Measurements from ENCODE around the gene SLC2A1.

Gene SLC2A1

DNA sequence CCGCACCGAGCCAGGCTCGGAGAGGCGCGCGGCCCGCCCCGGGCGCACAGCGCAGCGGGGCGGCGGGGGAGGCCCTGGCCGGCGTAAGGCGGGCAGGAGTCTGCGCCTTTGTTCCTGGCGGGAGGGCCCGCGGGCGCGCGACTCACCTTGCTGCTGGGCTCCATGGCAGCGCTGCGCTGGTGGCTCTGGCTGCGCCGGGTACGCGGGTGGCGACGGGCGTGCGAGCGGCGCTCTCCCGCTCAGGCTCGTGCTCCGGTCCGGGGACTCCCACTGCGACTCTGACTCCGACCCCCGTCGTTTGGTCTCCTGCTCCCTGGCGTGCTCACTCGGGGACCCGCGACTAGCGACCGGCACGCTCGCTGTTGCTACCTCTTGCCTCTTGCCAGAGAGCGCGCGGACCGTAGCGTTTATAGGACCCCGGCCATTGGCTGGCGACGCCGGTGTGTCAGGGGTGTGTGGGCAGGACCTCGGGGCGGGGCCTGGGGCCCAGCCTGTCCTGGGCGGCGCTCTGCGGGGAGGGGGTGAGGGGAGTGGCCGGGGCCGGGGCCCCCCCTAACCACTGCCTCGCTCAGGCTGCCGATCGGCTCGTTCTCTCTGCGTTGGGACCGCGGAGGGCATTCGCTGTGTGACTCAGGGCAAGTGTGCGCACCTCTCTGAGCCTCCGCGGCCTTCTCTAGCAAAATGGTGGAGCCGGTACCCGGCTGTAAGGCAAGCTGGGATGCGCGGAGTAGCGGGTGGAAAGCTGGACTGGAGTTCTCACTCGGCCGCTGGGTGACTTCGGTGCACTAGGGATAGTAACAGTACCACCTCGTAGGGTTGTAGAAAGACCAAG, at the start of gene SLC2A1:
SLC2A1 (minus strand) TSS at position 381 of the 832 bp plus-strand sequence; CDS start at position 164, 217 bp downstream.
- peak; percentile 95 for DNase-seq

DNA sequence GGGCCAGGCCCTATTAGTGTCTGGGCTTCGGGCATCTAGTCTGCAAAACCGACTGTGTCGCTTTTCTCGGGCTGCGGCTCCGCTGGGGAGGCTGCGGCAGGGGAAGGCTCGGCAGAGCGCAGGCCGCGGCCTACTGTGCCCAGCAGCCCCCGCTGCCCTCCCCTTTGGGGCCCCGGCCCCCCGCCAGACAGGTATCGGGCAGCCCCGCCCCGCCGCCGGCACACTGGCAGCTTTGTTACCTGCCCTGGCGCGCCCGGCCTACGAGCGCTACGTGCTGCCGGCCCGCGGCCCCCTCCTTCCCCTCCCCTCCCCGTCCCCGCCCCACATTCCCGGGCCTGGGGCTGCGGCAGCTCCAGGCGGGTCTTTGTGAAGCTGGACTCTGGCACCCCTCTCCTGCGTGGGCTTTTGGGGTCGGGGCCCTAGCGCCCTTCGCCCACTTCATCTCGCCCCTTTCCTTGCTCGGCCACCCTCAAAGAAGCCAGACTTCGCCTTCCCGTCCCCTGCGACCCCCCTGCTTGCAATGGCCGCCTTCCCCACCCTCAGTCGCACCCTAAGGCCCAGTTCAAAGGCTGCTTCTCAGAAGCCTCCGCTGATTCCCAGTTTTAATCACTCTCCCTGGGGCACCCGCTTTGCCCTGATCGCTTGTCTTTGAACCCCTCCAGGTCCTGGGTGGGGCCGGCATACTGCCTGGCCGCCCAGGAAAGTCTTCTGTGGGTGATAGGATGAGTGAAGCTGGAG, 48.9 kb upstream of the SLC2A1 start:
- no peak for DNase-seq

DNA sequence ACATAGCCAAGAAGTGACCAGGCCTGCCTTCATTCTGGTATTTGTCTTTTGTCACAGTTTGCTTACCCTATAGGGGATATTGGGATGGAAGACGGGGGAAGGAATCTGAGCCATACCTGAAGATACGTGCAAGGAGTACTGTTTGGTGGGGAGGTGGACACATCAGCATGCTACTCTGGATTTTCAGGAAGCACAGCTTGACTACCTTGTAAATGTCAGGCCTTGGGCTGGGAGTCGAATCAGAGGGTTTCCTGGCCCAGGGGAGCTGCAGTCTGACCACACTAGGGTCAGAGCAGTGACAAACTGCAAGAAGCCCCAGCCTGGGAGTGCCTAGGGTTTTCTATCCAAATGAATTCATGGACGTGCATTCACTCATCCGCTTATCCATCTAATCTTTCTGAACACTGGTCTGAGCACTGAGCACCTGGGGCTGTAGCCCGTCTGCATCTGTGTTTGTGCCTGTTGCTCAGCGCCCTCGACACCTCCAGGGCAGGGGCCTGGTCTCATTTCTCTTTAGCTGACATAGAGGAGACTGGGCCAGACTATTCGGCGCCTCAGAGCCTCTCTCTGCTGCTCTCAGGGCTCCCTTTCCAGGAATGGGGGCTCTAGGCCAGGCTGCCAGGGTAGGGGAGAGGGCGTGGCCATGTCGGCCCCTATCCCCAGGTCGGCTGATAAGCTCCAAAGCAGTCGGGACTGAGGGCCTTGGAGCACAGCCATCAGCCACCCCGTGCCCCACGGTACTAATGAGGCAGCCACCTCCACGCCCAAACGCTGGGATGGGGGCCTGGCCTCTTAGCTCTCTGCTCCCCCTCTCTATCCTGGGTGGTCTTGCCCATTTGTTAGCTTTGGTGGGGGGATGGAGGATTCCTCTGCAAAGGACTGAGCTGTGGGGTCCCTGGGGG, 47.0 kb upstream of the SLC2A1 start:
- no peak for DNase-seq

DNA sequence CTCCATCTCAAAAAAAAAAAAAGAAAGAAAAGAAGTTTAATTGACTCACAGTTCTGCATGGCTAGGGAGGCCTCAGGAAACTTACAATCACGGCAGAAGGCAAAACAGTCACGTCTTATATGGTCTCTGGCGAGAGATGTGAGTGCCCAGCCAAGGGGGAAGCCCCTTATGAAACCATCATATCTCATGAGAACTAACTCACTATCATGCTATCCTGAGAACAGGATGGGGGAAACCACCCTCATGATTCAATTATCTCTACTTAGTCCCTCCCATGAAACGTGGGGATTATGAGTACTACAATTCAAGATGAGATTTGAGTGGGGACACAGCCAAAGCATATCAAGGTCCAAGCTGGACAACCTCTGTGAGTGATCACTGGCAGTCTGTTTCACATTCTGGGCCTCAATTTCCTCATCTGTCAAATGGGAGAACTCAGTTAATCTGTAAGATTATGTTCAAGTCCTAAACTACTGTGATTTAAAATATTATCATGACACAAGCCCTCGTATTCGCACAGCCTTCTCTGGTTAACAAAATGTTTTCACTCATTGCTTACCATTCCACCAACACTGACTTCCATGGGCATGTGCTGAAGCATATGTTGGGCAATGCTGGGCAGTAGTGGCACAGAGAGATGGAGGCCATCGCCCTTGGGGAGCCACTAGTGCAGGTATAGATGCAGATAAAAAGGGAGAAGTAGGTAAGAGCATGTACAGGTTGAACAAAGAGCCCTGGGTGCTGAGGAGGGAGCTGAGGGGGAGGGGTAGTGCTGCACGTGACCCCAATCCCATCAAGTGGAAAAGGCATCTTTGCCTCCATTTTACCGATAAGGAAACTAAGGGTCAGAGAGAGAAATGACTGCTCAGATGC, 46.2 kb upstream of the SLC2A1 start:
- DNase-seq, result no peak

DNA sequence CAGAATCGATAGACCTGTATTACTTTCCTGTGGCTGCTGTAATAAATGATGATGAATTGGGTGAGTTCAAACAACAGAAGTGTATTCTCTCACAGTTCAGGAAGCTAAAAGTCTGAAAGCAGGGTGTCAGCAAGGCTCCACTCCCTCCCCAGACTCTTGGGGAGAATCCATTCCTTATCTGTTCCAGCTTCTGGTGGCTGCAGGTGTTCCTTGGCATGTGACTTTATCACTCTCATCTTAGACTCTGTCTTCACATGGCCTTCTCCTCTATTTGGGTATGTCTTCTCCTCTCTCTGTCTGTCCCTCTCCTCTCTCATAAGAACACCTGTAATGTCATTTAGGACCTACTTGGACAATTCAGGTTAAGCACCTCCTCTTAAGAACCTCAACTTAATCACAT, 44.1 kb upstream of the SLC2A1 start:
- no peak for DNase-seq

DNA sequence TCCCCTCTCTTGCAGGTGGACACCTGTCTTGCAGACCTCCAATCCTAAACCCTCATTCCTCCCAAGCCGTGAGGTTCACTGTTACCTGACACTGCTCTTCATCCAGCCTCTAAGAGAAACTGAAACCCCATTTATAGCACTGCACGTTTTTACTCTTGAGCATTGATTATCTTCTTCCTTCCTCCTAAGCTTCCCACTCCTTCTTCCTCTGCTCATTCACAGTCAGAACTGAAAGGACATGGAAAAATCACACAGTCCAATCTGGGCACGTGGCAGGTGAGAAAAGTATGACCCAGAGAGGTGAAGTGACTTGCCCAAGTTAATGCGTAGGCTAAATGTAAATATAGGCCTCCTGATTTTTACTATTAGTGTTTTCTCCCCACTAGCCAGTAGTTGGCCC, 43.4 kb upstream of the SLC2A1 start:
- no peak for DNase-seq

DNA sequence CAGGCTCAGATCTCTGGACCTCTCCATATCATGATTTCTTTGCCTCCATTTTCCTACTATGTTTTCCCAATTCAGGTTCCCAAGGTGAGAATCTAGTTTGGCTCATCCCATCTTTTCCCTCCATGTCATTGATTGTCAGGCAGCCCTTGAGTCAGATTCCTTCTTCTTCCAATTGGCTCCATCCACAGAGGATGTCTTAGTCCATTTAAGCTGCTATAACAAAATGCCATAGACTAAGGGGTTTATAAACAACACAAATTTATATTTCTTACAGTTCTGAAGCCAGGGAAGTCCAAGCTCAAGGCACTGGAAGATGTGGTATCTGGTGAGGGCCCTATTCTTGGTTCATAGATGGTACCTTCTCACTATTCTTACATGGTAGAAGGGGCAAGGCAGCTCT, 42.8 kb upstream of the SLC2A1 start:
- no peak for DNase-seq

DNA sequence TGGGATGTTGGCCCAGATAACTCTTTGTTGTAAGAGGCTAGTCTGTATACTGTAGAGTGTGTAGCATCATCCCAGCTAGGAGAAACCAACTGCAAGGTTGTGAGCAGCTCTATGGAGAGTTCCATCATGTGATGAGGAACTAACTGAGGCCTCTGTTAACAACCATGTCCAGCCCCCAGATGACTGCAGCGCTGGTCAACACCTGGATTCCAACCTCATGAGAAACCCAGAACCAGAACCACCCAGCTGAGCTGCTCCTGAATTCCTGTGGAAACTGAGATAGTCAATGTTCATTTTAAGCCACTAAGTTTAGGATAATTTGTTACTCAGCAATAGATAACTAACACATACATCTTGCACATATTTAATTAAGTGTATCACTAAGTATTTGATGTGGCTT, 41.6 kb upstream of the SLC2A1 start:
- DNase-seq, result no peak

DNA sequence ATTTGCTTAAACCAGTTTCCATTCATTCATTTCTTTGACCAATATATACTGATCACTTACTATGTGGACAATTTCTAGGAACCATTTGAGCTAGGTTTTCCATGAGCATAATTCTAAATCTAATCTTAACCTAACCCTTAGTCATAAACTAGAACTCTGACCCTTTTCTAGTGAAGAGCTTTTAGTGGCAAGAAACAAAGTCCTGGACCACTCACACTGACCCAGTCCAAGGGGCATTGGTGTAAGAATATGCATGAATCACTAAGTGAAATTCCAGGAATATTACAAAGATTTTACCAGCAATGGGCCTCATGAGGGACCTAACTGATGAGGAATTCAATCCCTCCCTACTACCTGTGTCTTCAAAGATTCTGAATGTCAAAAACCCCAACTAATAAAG, 40.6 kb upstream of the SLC2A1 start:
- DNase-seq, result no peak

DNA sequence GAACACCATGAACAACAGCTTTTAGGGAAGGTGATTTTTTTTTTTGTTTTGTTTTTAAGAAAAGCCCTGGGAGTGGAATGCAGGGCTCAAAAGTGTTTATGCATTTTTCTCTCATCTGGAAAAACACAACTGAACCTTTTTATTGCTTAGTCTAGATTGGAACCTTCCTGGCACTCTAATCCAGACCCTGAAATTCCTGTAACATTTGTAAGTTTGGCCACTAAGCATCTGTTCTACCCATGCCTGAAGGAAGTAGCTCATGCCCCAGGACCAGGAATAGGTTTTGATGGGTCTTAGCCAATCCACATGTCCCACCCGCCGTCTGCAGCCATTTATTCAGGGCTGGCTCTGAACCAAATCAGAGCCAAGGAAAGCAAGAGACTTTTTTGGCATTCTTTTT, 39.7 kb upstream of the SLC2A1 start:
- no peak for DNase-seq

DNA sequence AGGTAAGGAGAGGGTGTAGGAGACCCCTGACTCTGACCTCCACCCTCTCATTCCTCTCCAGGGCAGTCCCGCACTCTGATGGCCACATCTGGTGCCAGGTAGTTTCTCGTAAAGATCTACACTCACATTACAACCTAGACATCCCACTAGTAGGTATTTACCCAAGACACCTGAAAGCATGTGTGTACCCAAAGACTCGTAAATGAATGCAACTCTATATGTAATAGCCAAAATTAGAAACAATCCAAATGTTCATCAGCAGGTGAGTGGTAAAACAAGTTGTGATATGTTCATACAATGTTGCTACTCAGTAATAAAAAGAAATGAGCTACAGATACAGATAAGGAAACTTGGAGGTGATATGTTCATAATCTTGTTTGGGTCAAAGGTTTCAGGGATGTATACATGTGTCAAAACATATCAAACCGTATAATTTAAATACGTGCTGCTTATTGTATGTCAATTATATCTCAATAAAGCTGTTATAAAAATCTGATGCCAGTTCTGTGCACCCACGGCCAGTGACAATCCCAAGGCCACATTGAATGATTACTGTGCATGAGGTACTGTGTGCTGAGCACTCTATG, 37.8 kb upstream of the SLC2A1 start:
- DNase-seq, result no peak

DNA sequence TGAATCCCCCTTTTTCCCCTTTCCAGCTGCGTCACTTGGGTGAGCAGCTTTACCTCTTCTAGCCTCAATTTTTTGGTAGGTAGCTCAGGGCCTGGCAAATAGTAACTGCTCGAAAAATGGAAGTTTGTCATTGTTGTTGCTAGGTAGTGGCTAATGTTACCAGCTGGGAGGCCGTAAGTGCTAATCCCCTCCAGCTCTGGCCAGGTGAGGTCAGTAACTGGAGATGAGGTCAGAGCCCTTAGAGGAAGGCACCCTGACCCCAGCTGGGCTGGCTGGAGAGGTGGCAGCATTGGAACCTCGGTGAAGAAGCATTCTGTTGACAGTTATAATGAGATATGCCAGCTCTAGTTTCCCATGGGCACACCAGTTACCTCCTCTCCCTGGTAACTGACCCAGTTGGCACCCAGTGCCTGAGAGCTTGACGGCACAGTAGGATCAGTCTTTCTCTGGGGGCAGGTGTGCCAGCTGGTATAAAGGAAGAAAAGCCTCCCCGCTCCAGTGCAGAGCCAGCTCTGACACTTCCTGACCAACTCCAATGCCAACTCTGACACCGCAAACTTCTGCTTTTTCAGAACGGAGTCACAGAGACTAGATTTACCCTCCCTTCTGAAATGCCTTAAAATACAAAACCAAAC, 35.0 kb upstream of the SLC2A1 start:
- no peak for DNase-seq

DNA sequence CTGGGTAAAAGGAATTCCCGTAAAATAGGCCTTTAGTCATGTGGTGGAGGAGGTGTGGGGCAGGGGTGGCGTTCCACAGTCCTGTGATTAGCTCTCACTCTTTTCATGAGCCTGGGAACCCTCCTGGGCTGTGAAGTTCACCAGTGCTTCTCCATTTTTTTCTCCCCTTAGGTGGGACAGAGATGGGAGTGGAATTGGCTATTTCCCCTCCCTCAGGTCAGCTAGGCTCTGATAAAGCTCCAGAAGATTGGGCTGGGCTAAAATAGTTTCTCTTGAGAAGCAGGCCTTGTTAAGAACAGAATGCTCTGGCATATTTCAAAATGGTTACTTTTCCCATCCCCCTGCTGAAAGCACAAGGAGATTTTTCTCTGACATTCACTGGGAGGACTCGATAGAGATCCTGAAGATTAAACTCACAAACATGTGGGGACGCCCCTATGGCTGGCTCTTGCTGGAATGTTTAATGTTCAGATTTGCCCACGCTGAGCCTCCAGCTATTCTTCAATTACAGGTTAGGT, 33.4 kb upstream of the SLC2A1 start:
- DNase-seq, result no peak

DNA sequence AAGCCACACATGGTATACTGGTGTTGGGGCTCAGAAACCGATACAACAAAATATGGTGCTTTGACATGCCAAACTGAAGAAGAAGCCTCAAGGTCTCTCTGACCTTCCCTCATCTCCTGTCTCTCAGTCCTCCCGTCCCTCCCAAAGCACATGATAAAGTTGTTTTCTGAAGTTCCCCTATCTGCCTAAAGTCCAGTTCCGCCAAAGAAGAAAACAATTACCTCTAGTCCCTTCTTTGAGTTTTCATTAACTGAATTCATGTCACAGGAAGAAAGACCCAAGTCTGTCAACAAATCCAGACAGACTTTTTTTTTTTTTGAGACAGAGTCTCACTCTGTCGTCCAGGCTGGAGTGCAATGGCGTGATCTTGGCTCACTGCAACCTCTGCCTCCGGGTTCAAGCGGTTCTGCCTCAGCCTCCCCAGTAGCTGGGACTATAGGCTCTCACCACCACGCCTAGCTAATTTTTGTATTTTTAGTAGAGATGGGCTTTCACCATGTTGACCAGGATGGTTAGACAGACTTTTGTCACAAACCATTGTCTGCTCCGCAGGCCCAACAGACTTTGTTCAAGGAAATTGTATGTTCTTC, 32.2 kb upstream of the SLC2A1 start:
- no peak for DNase-seq

DNA sequence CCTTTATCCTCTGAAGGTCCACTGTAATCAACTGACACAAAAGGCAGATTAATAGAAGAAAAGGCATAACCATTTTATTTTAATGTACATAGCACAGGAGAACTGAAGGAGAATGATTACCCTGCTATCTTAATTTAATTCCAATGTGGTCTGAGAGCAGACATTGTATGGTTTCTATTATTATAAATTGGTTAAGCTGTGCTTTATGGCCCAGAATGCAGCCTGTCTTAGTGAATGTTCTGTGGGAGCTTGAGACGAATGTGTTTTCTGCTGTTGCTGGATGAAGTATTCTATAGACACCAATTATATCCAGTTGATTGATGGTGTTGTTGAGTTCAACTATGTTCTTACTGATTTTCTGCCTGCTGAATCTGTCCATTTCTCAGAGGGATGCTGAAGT, 25.0 kb upstream of the SLC2A1 start:
- no peak for DNase-seq

DNA sequence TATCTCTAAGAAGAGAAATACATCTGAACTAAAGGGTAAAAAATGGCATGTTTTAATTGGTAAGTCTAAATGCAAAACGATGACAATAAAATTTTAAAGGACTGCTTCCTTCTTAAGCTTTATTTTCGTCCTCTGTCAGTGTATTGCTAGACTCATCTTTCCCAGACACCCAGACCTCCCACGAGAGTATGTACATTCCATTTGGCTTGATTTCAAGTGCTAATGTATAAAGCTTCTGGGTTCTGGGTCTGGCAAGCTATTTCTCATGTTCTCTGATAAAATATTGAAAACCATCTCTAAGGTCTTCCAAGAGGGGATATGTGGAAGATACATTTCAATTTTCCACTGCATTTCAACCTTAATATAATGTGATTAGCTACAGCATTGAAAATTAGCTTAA, 24.6 kb upstream of the SLC2A1 start:
- DNase-seq, result no peak

DNA sequence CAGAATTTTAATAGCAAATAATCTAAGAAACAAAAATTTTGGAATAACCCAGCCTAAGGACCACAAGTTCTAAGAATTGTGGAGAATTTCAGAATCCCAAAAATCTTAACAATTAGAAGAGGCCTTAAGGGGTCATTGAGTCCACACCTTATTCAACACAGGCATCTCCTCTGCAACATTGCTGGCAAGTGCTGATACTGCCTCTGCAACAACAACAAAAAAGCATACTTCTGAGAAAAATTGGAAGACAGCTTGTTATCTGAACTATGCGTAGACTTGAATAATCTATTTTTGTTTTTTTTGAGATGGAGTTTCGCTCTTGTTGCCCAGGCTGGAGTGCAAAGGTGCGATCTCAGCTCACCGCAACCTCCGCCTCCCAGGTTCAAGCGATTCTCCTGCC, 24.0 kb upstream of the SLC2A1 start:
- DNase-seq, result no peak

DNA sequence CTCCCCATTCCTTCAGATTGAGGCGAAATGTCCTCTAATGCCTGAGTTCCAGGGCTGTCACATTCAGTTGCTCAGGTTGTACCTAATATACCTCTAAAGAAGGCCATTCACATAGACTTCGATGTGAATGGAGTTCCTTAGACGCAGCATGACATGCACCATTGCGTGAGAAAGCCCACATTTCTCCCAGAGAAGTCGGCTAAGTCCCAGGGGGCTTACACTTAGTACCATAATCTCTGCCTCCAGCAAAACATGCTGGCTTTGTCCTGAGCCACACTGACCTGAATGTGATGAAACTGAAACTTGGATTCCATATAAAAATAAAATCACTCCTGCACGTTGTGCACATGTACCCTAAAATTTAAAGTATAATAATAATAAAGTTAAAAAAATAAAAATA, 23.2 kb upstream of the SLC2A1 start:
- no peak for DNase-seq

DNA sequence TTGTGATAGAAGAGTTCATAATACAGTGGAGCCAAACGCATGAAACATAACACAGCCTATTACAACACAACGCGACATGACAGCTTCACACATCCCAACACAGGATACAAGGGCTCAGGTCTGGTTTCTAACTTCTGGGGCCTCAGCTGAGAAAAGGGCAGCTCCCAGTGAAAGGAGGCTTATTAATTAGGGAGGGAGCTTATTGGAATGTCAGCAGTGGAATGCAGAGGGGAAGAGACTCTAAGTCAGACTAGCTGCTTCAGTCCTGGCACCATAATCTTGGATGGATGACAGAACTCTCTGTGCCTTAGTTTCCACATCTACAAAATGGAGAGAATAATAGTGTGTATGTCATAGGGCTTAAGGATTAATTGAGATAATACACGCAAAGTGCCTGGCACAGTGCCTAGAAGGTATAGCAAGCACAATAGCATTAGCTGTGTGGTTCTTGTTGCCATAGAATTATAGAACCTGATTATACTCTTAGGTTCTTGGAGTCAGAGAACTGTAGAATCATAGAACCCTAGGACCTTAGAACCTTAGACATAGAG, 22.7 kb upstream of the SLC2A1 start:
- no peak for DNase-seq
